GM23338 (cell line): Measurements from ENCODE around the gene KCNK3.

Source experiments
- CREB1 ChIP-seq: fragments of 250-450 bp; sonication (Bioruptor Pico); IDR thresholded peaks from 2 replicates; pipeline ENCODE4 v1.5.0; 2020; ENCODE audit warnings: low read depth, mild to moderate bottlenecking, moderate library complexity
- CTCF ChIP-seq, 2 experiments: fragments of 200-600 bp in 1 of 2; sonication (generic) in 1 of 2; conservative IDR thresholded peaks; 2 replicates each; pipeline versions ENCODE4 v1.5.1 to v1.6.1; 2016 to 2017; ENCODE audit warnings: antibody characterized with exemption in 2 of 2, low read depth in 2 of 2, mild to moderate bottlenecking in 2 of 2, moderate library complexity in 1 of 2
- ETS1 ChIP-seq: IDR thresholded peaks from 2 replicates; pipeline ENCODE4 v1.6.1; 2016; ENCODE audit warnings: antibody characterized with exemption
- EZH2 ChIP-seq: fragments of 200-600 bp; sonication (generic); IDR thresholded peaks from one replicate; pipeline ENCODE4 v1.8.0; 2017; ENCODE audit warnings: antibody characterized with exemption, mild to moderate bottlenecking, low read depth; ENCODE audit not compliant: unreplicated experiment
- EZH2phosphoT487 ChIP-seq: fragments of 200-600 bp; sonication (generic); IDR thresholded peaks from one replicate; pipeline ENCODE4 v1.8.1; 2018; ENCODE audit warnings: antibody characterized with exemption; ENCODE audit not compliant: unreplicated experiment
- NANOG ChIP-seq: IDR thresholded peaks from 2 replicates; pipeline ENCODE4 v1.6.1; 2016; ENCODE audit warnings: antibody characterized with exemption, borderline replicate concordance
- POLR2AphosphoS5 ChIP-seq: IDR thresholded peaks from 2 replicates; pipeline ENCODE4 v1.6.1; 2016; ENCODE audit warnings: antibody characterized with exemption, low read depth
- REST ChIP-seq: IDR thresholded peaks from one replicate; pipeline ENCODE4 v1.6.1; 2018; ENCODE audit warnings: antibody characterized with exemption; ENCODE audit not compliant: unreplicated experiment
- ZNF331 ChIP-seq: fragments of 250-450 bp; sonication (Bioruptor Pico); IDR thresholded peaks from 2 replicates; pipeline ENCODE4 v1.5.0; 2020; ENCODE audit warnings: low read depth, mild to moderate bottlenecking, moderate library complexity

GRCh38 chr2:26674002-26674751, 18.3 kb upstream of the KCNK3 start:
- no peak for TF ChIP-seq CTCF (conservative IDR thresholded peaks at IDR 0.05; ENCODE audit: low read depth in 2 of 2)
- no peak for TF ChIP-seq POLR2AphosphoS5
- TF ChIP-seq EZH2: no peak
- no peak for TF ChIP-seq EZH2phosphoT487
- TF ChIP-seq CREB1 (CRISPR knock-in tag): no peak
- TF ChIP-seq REST: no peak
- no peak for TF ChIP-seq NANOG
- no peak for TF ChIP-seq ZNF331 (CRISPR knock-in tag)
- TF ChIP-seq ETS1: no peak
